Stimulated activated CD4-positive, alpha-beta T cell treated with anti-CD3 and anti-CD28 coated beads, TNF-alpha, amount 100 ng/mL, for 4 hours (primary cell): Measurements from ENCODE around the gene KCNN3.
"Not testable (repeated sequence)": the region's sequence is repeated elsewhere in the genome, so short reads cannot be mapped to it uniquely, and the experiment has no call there.

Experiments used
- DNase-seq, 3 experiments: peaks; one replicate each; pipeline ENCODE4 v3.0.0-alpha.2; 2020; ENCODE audit warnings: low read depth in 3 of 3

KCNN3 gene

GRCh38 chr1:154703170-154703569 lies 166.9 kb downstream of the KCNN3 start:
- no peak for DNase-seq

GRCh38 chr1:154698320-154699096 lies 171.6 kb downstream of the KCNN3 start:
- no peak for DNase-seq

- no peak for DNase-seq
Measured at GRCh38 chr1:154697710-154698109, 172.4 kb downstream of the KCNN3 start.

GRCh38 chr1:154696456-154696855 lies 173.6 kb downstream of the KCNN3 start:
- DNase-seq = no peak

GRCh38 chr1:154695985-154696384 lies 174.1 kb downstream of the KCNN3 start:
- no peak for DNase-seq

GRCh38 chr1:154694995-154695394 lies 175.1 kb downstream of the KCNN3 start:
- no peak for DNase-seq

GRCh38 chr1:154689083-154689482 lies 181.0 kb downstream of the KCNN3 start:
- no peak for DNase-seq

- DNase-seq = no peak
Measured at GRCh38 chr1:154686507-154686906, 183.6 kb downstream of the KCNN3 start.

GRCh38 chr1:154683820-154684219 lies 186.3 kb downstream of the KCNN3 start:
- DNase-seq = no peak

- no peak for DNase-seq
Measured at GRCh38 chr1:154682254-154682653, 187.8 kb downstream of the KCNN3 start.

- not testable (repeated sequence) for DNase-seq
Measured at GRCh38 chr1:154677844-154678243, 192.2 kb downstream of the KCNN3 start.

GRCh38 chr1:154676847-154677246 lies 193.2 kb downstream of the KCNN3 start:
- DNase-seq = not testable (repeated sequence)

- DNase-seq = not testable (repeated sequence)
Measured at GRCh38 chr1:154674456-154674855, 195.6 kb downstream of the KCNN3 start.

GRCh38 chr1:154672245-154672644 lies 197.8 kb downstream of the KCNN3 start:
- DNase-seq = not testable (repeated sequence)

GRCh38 chr1:154671412-154671811 lies 198.7 kb downstream of the KCNN3 start:
- not testable (repeated sequence) for DNase-seq

GRCh38 chr1:154670310-154671270 lies 199.5 kb downstream of the KCNN3 start:
- DNase-seq = not testable (repeated sequence)

- DNase-seq = peak; percentile 15 to 66 (median 62)
Measured at GRCh38 chr1:154669464-154670282, 200.4 kb downstream of the KCNN3 start.

- DNase-seq = no peak
Measured at GRCh38 chr1:154666051-154666790, 203.9 kb downstream of the KCNN3 start.

GRCh38 chr1:154664331-154665002 lies 205.6 kb downstream of the KCNN3 start:
- DNase-seq = no peak

- DNase-seq = no peak
Measured at GRCh38 chr1:154663471-154664060, 206.5 kb downstream of the KCNN3 start.
